Measurements from ENCODE around the gene TMEM147. TPM values are rescaled to one million over a fixed set of nuclear protein-coding genes. Genes with fewer than 3 reads are reported as not detected.
A peak's percentile ranks its signal among the peaks of the same experiment; 100 is the strongest.

Gene TMEM147
- total RNA-seq, 1 experiment from 2014 or later: 157 TPM

DNA sequence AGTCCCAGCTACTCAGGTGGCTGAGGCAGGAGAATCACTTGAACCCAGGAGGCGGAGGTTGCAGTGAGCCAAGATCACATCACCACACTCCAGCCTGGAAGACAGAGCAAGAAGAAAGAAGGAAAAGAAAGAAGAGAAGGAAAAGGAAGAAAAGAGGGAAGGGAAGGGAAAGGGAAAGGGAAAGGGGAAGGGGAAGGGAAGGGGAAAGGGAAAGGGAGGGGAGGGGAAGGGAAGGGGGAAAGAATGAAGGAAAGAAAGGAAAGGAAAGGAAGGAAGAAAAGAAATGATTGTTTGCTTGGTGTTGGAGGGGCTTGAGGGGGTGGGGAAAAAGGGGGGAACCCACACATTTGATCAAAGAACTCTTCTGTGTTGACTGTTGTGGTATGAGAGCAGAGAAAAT, 50.5 kb downstream of the TMEM147 start:
- no peak for ATAC-seq
- TF ChIP-seq, protein P1, sequence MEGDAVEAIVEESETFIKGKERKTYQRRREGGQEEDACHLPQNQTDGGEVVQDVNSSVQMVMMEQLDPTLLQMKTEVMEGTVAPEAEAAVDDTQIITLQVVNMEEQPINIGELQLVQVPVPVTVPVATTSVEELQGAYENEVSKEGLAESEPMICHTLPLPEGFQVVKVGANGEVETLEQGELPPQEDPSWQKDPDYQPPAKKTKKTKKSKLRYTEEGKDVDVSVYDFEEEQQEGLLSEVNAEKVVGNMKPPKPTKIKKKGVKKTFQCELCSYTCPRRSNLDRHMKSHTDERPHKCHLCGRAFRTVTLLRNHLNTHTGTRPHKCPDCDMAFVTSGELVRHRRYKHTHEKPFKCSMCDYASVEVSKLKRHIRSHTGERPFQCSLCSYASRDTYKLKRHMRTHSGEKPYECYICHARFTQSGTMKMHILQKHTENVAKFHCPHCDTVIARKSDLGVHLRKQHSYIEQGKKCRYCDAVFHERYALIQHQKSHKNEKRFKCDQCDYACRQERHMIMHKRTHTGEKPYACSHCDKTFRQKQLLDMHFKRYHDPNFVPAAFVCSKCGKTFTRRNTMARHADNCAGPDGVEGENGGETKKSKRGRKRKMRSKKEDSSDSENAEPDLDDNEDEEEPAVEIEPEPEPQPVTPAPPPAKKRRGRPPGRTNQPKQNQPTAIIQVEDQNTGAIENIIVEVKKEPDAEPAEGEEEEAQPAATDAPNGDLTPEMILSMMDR (IDR thresholded peaks at IDR 0.05): no peak
- CTCF ChIA-PET: no interaction called here
- Histone ChIP-seq H3K4me1 (ENCODE audit: control insufficient read depth, insufficient read depth, low read length) (no peaks in the 10 kb centered on the region), H3K36me3 (ENCODE audit: control insufficient read depth, insufficient read depth, low read length) (no peaks in the 10 kb centered on the region), H3K27me3 (ENCODE audit: control insufficient read depth, insufficient read depth, low read length) (no peaks in the 10 kb centered on the region), H3K9me3 (ENCODE audit: control insufficient read depth, insufficient read depth, low read depth, low read length) (no peaks in the 10 kb centered on the region), H3K4me3 (ENCODE audit: low read depth in 2 of 2, low read length in 2 of 2) (no peak overlapping the region), H3K27ac (ENCODE audit: low read length) (no peak overlapping the region)
- intact Hi-C loops (cut with micrococcal nuclease; ENCODE audit: unreplicated experiment): no loop called here
- DNase-seq (ENCODE audit: low read depth, low spot score): no peak
- in situ Hi-C loops (cut with HindIII; ENCODE audit: low pct_unique_long_range_greater_than_20kb, low sequenced_read_pairs): no loop called here
- POLR2A ChIA-PET: no interaction called here
- no TSS peak for BruUV-seq (replicated peaks)

DNA sequence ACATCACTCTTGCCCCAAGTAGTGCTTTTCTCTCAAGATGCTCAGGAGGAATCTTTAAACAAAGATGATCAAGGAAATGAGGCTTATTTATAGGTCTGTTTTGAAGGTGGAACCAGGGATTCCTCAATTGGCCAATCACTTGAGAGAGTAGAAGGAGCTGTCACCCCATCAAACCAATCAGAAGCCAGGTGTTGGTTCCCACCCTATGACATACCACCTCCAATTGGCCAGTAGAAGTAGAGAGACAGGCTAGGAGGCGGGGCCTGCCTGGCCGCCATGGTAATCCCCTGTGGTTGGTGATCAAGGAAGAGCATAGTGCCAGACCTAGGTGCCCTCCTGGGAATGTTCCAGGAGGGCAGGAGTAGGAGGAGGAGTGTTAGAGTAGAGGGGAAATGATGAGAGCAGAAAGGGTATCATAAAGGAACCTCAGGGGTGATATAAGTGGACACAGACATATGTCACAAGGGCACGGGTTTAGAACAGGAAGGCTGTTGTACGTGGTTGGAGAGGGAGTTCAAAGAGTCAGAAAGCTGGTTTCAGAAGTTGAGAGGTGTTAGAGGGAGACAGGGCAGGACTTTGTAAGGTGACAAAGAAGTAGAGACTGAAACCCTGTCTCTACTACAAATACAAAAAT, 51.1 kb downstream of the TMEM147 start:
- Histone ChIP-seq H3K27ac (ENCODE audit: low read length) (no peak overlapping the region), H3K36me3 (ENCODE audit: control insufficient read depth, insufficient read depth, low read length) (no peaks in the 10 kb centered on the region), H3K4me3 (ENCODE audit: low read depth in 2 of 2, low read length in 2 of 2) (no peak overlapping the region), H3K9me3 (ENCODE audit: control insufficient read depth, insufficient read depth, low read depth, low read length) (no peaks in the 10 kb centered on the region), H3K4me1 (ENCODE audit: control insufficient read depth, insufficient read depth, low read length) (no peaks in the 10 kb centered on the region), H3K27me3 (ENCODE audit: control insufficient read depth, insufficient read depth, low read length) (no peaks in the 10 kb centered on the region)
- DNase-seq (ENCODE audit: low read depth, low spot score): no peak
- BruUV-seq (replicated peaks): no TSS peak
- in situ Hi-C loops (cut with HindIII; ENCODE audit: low pct_unique_long_range_greater_than_20kb, low sequenced_read_pairs) (no loop called here), intact Hi-C loops (cut with micrococcal nuclease; ENCODE audit: unreplicated experiment) (no loop called here)
- POLR2A ChIA-PET: interaction anchor here (0.6 kb wide), 1 partner anchor 218 kb away, joined by 3 read pairs; no protein-coding TSS in a partner anchor
- CTCF ChIA-PET: interaction anchor here (0.6 kb wide), 1 partner anchor 33 kb away, joined by 8 read pairs; the partner anchor contains the start of gene ATP4A
- ATAC-seq: peak; percentile 69; the same call in 1 of the 2 replicates
- TF ChIP-seq, protein P1 (IDR thresholded peaks at IDR 0.05): no peak
- TF ChIP-seq SIN3A (IDR thresholded peaks at IDR 0.05; ENCODE audit: borderline replicate concordance, insufficient read depth, low read depth, low read length) (no peak), TCF7L2 (IDR thresholded peaks at IDR 0.05; ENCODE audit: low read depth, low read length) (no peak), POLR2AphosphoS5 (IDR thresholded peaks at IDR 0.05; ENCODE audit: low read depth, low read length) (no peak)
- TF ChIP-seq, protein P2, sequence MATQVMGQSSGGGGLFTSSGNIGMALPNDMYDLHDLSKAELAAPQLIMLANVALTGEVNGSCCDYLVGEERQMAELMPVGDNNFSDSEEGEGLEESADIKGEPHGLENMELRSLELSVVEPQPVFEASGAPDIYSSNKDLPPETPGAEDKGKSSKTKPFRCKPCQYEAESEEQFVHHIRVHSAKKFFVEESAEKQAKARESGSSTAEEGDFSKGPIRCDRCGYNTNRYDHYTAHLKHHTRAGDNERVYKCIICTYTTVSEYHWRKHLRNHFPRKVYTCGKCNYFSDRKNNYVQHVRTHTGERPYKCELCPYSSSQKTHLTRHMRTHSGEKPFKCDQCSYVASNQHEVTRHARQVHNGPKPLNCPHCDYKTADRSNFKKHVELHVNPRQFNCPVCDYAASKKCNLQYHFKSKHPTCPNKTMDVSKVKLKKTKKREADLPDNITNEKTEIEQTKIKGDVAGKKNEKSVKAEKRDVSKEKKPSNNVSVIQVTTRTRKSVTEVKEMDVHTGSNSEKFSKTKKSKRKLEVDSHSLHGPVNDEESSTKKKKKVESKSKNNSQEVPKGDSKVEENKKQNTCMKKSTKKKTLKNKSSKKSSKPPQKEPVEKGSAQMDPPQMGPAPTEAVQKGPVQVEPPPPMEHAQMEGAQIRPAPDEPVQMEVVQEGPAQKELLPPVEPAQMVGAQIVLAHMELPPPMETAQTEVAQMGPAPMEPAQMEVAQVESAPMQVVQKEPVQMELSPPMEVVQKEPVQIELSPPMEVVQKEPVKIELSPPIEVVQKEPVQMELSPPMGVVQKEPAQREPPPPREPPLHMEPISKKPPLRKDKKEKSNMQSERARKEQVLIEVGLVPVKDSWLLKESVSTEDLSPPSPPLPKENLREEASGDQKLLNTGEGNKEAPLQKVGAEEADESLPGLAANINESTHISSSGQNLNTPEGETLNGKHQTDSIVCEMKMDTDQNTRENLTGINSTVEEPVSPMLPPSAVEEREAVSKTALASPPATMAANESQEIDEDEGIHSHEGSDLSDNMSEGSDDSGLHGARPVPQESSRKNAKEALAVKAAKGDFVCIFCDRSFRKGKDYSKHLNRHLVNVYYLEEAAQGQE (IDR thresholded peaks at IDR 0.05; ENCODE audit: insufficient read depth in 1 of 2, low read depth in 2 of 2, low read length in 1 of 2): no peak

Other genes with a start within 250 kb of the TMEM147 start
- gene CD22, start 216.4 kb upstream of the TMEM147 start, total RNA-seq (2021; ENCODE audit: unreplicated experiment): 0.74 TPM
- not detected for gene FFAR1, start 197.7 kb upstream of the TMEM147 start, total RNA-seq (2021; ENCODE audit: unreplicated experiment)
- gene FFAR3, start 187.2 kb upstream of the TMEM147 start, total RNA-seq (2021; ENCODE audit: unreplicated experiment): not detected
- gene GPR42, start 174.6 kb upstream of the TMEM147 start, total RNA-seq (2021; ENCODE audit: unreplicated experiment): not detected
- gene FFAR2, start 97.4 kb upstream of the TMEM147 start, total RNA-seq (2021; ENCODE audit: unreplicated experiment): not detected
- gene KRTDAP, start 55.2 kb upstream of the TMEM147 start, total RNA-seq (2021; ENCODE audit: unreplicated experiment): not detected
- 5.6 TPM for gene DMKN, start 32.0 kb upstream of the TMEM147 start, total RNA-seq (2021; ENCODE audit: unreplicated experiment)
- gene SBSN, start 17.3 kb upstream of the TMEM147 start, total RNA-seq (2021; ENCODE audit: unreplicated experiment): 0.39 TPM
- gene GAPDHS, start 12.2 kb upstream of the TMEM147 start, total RNA-seq (2021; ENCODE audit: unreplicated experiment): not detected
- gene ATP4A, start 18.0 kb downstream of the TMEM147 start, total RNA-seq (2021; ENCODE audit: unreplicated experiment): not detected
- gene PMIS2, start 40.5 kb downstream of the TMEM147 start, total RNA-seq (2021; ENCODE audit: unreplicated experiment): not detected
- 23.2 TPM for gene HAUS5, start 67.1 kb downstream of the TMEM147 start, total RNA-seq (2021; ENCODE audit: unreplicated experiment)
- 180 TPM for gene RBM42, start 83.4 kb downstream of the TMEM147 start, total RNA-seq (2021; ENCODE audit: unreplicated experiment)
- 2.8 TPM for gene ETV2, start 96.1 kb downstream of the TMEM147 start, total RNA-seq (2021; ENCODE audit: unreplicated experiment)
- 835 TPM for gene COX6B1, start 102.7 kb downstream of the TMEM147 start, total RNA-seq (2021; ENCODE audit: unreplicated experiment)
- 0.67 TPM for gene UPK1A, start 120.9 kb downstream of the TMEM147 start, total RNA-seq (2021; ENCODE audit: unreplicated experiment)
- gene ZBTB32, start 158.9 kb downstream of the TMEM147 start, total RNA-seq (2021; ENCODE audit: unreplicated experiment): not detected
- 68.8 TPM for gene KMT2B, start 172.4 kb downstream of the TMEM147 start, total RNA-seq (2021; ENCODE audit: unreplicated experiment)
- gene IGFLR1, start 196.8 kb downstream of the TMEM147 start, total RNA-seq (2021; ENCODE audit: unreplicated experiment): 12.5 TPM
- gene U2AF1L4, start 199.8 kb downstream of the TMEM147 start, total RNA-seq (2021; ENCODE audit: unreplicated experiment): 29.8 TPM
- 169 TPM for gene PSENEN, start 200.0 kb downstream of the TMEM147 start, total RNA-seq (2021; ENCODE audit: unreplicated experiment)
- gene LIN37, start 202.9 kb downstream of the TMEM147 start, total RNA-seq (2021; ENCODE audit: unreplicated experiment): 23.5 TPM
- 0.87 TPM for gene HSPB6, start 211.4 kb downstream of the TMEM147 start, total RNA-seq (2021; ENCODE audit: unreplicated experiment)
- gene PROSER3, start 212.6 kb downstream of the TMEM147 start, total RNA-seq (2021; ENCODE audit: unreplicated experiment): 63.9 TPM
- 35.8 TPM for gene ARHGAP33, start 229.9 kb downstream of the TMEM147 start, total RNA-seq (2021; ENCODE audit: unreplicated experiment)

Measured in Panc1 (cell line).